KOPT-K1 (cell line): ENCODE measurements around the gene DCDC2C.
"Not testable (repeated sequence)": the region's sequence is repeated elsewhere in the genome, so short reads cannot be mapped to it uniquely, and the experiment has no call there.

Source experiments
- H3K27ac ChIP-seq: fragments of 200-600 bp; sonication (generic); 2 replicates; pipeline ENCODE4 v1.5.1; 2016; ENCODE audit warnings: antibody characterized with exemption, mild to moderate bottlenecking, low read depth, low read length; ENCODE audit not compliant: poor library complexity, severe bottlenecking
- H3K36me3 ChIP-seq: fragments of 200-600 bp; sonication (generic); 2 replicates; pipeline ENCODE4 v1.5.1; 2017; ENCODE audit warnings: antibody characterized with exemption, mild to moderate bottlenecking, low read length, moderate library complexity; ENCODE audit not compliant: insufficient read depth
- H3K9me3 ChIP-seq: fragments of 200-600 bp; sonication (generic); 2 replicates; pipeline ENCODE4 v1.5.1; 2017; ENCODE audit warnings: antibody characterized with exemption, low read length, mild to moderate bottlenecking; ENCODE audit not compliant: insufficient read depth, poor library complexity, severe bottlenecking

DCDC2C gene

GRCh38 chr2:3780477-3781402 lies 77.4 kb downstream of the DCDC2C start:
- Histone ChIP-seq H3K27ac (no peak overlapping the region), H3K36me3 (no peaks in the 10 kb centered on the region), H3K9me3 (peaks cover 11% of the 10 kb centered on the region)

GRCh38 chr2:3784731-3785130 lies 81.4 kb downstream of the DCDC2C start:
- no peaks in the 10 kb centered on the region for H3K36me3 ChIP-seq
- H3K9me3 ChIP-seq = no peaks in the 10 kb centered on the region
- H3K27ac ChIP-seq = no peak overlapping the region

GRCh38 chr2:3785220-3785889 lies 82.0 kb downstream of the DCDC2C start:
- no peak overlapping the region for H3K27ac ChIP-seq
- H3K36me3 ChIP-seq = no peaks in the 10 kb centered on the region
- H3K9me3 ChIP-seq = no peaks in the 10 kb centered on the region

GRCh38 chr2:3785890-3786273 lies 82.5 kb downstream of the DCDC2C start:
- no peaks in the 10 kb centered on the region for H3K36me3 ChIP-seq
- H3K9me3 ChIP-seq = no peaks in the 10 kb centered on the region
- H3K27ac ChIP-seq = no peak overlapping the region

- no peaks in the 10 kb centered on the region for H3K36me3 ChIP-seq
- H3K27ac ChIP-seq = no peak overlapping the region
- H3K9me3 ChIP-seq = no peaks in the 10 kb centered on the region
These were observed 84.4 kb downstream of the DCDC2C start for GRCh38 chr2:3787768-3788167.

GRCh38 chr2:3789256-3789655 lies 85.9 kb downstream of the DCDC2C start:
- H3K36me3 ChIP-seq = no peaks in the 10 kb centered on the region
- no peaks in the 10 kb centered on the region for H3K9me3 ChIP-seq
- no peak overlapping the region for H3K27ac ChIP-seq

GRCh38 chr2:3793249-3793648 lies 89.9 kb downstream of the DCDC2C start:
- Histone ChIP-seq H3K36me3 (no peaks in the 10 kb centered on the region), H3K27ac (no peak overlapping the region), H3K9me3 (no peaks in the 10 kb centered on the region)

- H3K27ac ChIP-seq = no peak overlapping the region
- H3K36me3 ChIP-seq = no peaks in the 10 kb centered on the region
- H3K9me3 ChIP-seq = peaks cover 4% of the 10 kb centered on the region
These were observed 98.1 kb downstream of the DCDC2C start for GRCh38 chr2:3801506-3801905.

- no peak overlapping the region for H3K27ac ChIP-seq
- no peaks in the 10 kb centered on the region for H3K36me3 ChIP-seq
- peaks cover 4% of the 10 kb centered on the region for H3K9me3 ChIP-seq
These were observed 102.0 kb downstream of the DCDC2C start for GRCh38 chr2:3805201-3805939.

GRCh38 chr2:3806168-3806567 lies 102.8 kb downstream of the DCDC2C start:
- H3K36me3 ChIP-seq = no peaks in the 10 kb centered on the region

GRCh38 chr2:3806730-3807129 lies 103.4 kb downstream of the DCDC2C start:
- H3K27ac ChIP-seq = no peak overlapping the region
- peaks cover 4% of the 10 kb centered on the region for H3K9me3 ChIP-seq
- no peaks in the 10 kb centered on the region for H3K36me3 ChIP-seq

More at GRCh38 chr2:3806168-3806567, 102.8 kb downstream of the DCDC2C start:
- peaks cover 4% of the 10 kb centered on the region for H3K9me3 ChIP-seq
- H3K27ac ChIP-seq = no peak overlapping the region

- H3K36me3 ChIP-seq = no peaks in the 10 kb centered on the region
- no peak overlapping the region for H3K27ac ChIP-seq
- peaks cover 4% of the 10 kb centered on the region for H3K9me3 ChIP-seq
These were observed 104.5 kb downstream of the DCDC2C start for GRCh38 chr2:3807853-3808252.

GRCh38 chr2:3814706-3815245 lies 111.4 kb downstream of the DCDC2C start:
- H3K9me3 ChIP-seq = no peaks in the 10 kb centered on the region

GRCh38 chr2:3817144-3817543 lies 113.8 kb downstream of the DCDC2C start:
- not testable (repeated sequence) for H3K9me3 ChIP-seq, H3K27ac ChIP-seq, H3K36me3 ChIP-seq

More at GRCh38 chr2:3814706-3815245, 111.4 kb downstream of the DCDC2C start:
- H3K27ac ChIP-seq = no peak overlapping the region
- H3K36me3 ChIP-seq = no peaks in the 10 kb centered on the region

- H3K36me3 ChIP-seq = no peaks in the 10 kb centered on the region
- H3K9me3 ChIP-seq = no peaks in the 10 kb centered on the region
- no peak overlapping the region for H3K27ac ChIP-seq
These were observed 120.4 kb downstream of the DCDC2C start for GRCh38 chr2:3823748-3824147.
